SK-N-SH treated with all-trans-retinoic acid at 6 μM for 48 hours (cell line): ENCODE results near the gene RING1.

Experiments used
- ATAC-seq: fragments of 200-7000 bp; cut with Tn5 transposase; 3 replicates; pipeline ENCODE4 v1.9.1; 2020; ENCODE audit warnings: mild to moderate bottlenecking, moderate library complexity
- ARNTL ChIP-seq: fragments of 450-650 bp; formaldehyde crosslinking; IDR thresholded peaks from 2 replicates; pipeline ENCODE4 v1.5.0; 2020; ENCODE audit warnings: low read depth, mild to moderate bottlenecking, moderate library complexity, borderline replicate concordance
- BACH2 ChIP-seq: fragments of 250-450 bp; sonication (Bioruptor Pico); IDR thresholded peaks from 2 replicates; pipeline ENCODE4 v1.9.0; 2021; ENCODE audit warnings: mild to moderate bottlenecking, borderline replicate concordance
- CREB5 ChIP-seq: fragments of 250-450 bp; sonication (Bioruptor Pico); IDR thresholded peaks from 2 replicates; pipeline ENCODE4 v1.5.1; 2020; ENCODE audit warnings: low read depth, mild to moderate bottlenecking, moderate library complexity
- CSDC2 ChIP-seq: fragments of 250-450 bp; sonication (Bioruptor Pico); IDR thresholded peaks from 2 replicates; pipeline ENCODE4 v1.5.0; 2020; ENCODE audit warnings: mild to moderate bottlenecking, moderate library complexity
- ESRRG ChIP-seq: fragments of 250-450 bp; sonication (Bioruptor Pico); IDR thresholded peaks from 2 replicates; pipeline ENCODE4 v1.6.1; 2021; ENCODE audit warnings: mild to moderate bottlenecking
- GLIS3 ChIP-seq: fragments of 250-450 bp; sonication (Bioruptor Pico); IDR thresholded peaks from 2 replicates; pipeline ENCODE4 v1.5.0; 2020; ENCODE audit warnings: mild to moderate bottlenecking, moderate library complexity
- ISL1 ChIP-seq: fragments of 250-450 bp; sonication (Bioruptor Pico); IDR thresholded peaks from 2 replicates; pipeline ENCODE4 v2.1.2; 2022; ENCODE audit warnings: mild to moderate bottlenecking, moderate library complexity
- OSR1 ChIP-seq: fragments of 250-450 bp; sonication (Bioruptor Pico); IDR thresholded peaks from 2 replicates; pipeline ENCODE4 v1.8.0; 2022; ENCODE audit warnings: moderate library complexity, mild to moderate bottlenecking, inconsistent platforms
- PATZ1 ChIP-seq: fragments of 250-450 bp; sonication (Bioruptor Pico); IDR thresholded peaks from 2 replicates; pipeline ENCODE4 v1.8.0; 2020; ENCODE audit warnings: mild to moderate bottlenecking, moderate library complexity, borderline replicate concordance
- POU6F1 ChIP-seq: fragments of 250-450 bp; sonication (Bioruptor Pico); IDR thresholded peaks from 2 replicates; pipeline ENCODE4 v1.8.0; 2021; ENCODE audit warnings: low read depth, mild to moderate bottlenecking, moderate library complexity, borderline replicate concordance
- PPARA ChIP-seq: fragments of 250-450 bp; sonication (Bioruptor Pico); IDR thresholded peaks from 2 replicates; pipeline ENCODE4 v1.5.0; 2020; ENCODE audit warnings: mild to moderate bottlenecking, borderline replicate concordance
- RARB ChIP-seq: fragments of 250-450 bp; sonication (Bioruptor Pico); IDR thresholded peaks from 2 replicates; pipeline ENCODE4 v1.8.0; 2021; ENCODE audit warnings: mild to moderate bottlenecking, moderate library complexity
- SNAI2 ChIP-seq: fragments of 250-450 bp; sonication (Bioruptor Pico); IDR thresholded peaks from 2 replicates; pipeline ENCODE4 v1.5.0; 2020; ENCODE audit warnings: mild to moderate bottlenecking, moderate library complexity
- TCF4 ChIP-seq: fragments of 250-450 bp; sonication (Bioruptor Pico); IDR thresholded peaks from 2 replicates; pipeline ENCODE4 v1.8.0; 2021; ENCODE audit warnings: mild to moderate bottlenecking, moderate library complexity, borderline replicate concordance
- TOX ChIP-seq: fragments of 250-450 bp; sonication (Bioruptor Pico); IDR thresholded peaks from 2 replicates; pipeline ENCODE4 v1.8.0; 2021; ENCODE audit warnings: mild to moderate bottlenecking, moderate library complexity, borderline replicate concordance
- ZC3H10 ChIP-seq: fragments of 250-450 bp; sonication (Bioruptor Pico); IDR thresholded peaks from 2 replicates; pipeline ENCODE4 v1.5.1; 2021; ENCODE audit warnings: mild to moderate bottlenecking, moderate library complexity
- ZFP3 ChIP-seq: fragments of 250-450 bp; sonication (Bioruptor Pico); IDR thresholded peaks from 2 replicates; pipeline ENCODE4 v1.5.0; 2020; ENCODE audit warnings: mild to moderate bottlenecking, moderate library complexity
- ZNF565 ChIP-seq: fragments of 450-650 bp; formaldehyde crosslinking; conservative IDR thresholded peaks from 2 replicates; pipeline ENCODE4 v1.5.0; 2020; ENCODE audit warnings: low read depth, mild to moderate bottlenecking, moderate library complexity
- ZNF70 ChIP-seq: fragments of 450-650 bp; formaldehyde crosslinking; IDR thresholded peaks from 2 replicates; pipeline ENCODE4 v1.5.0; 2020; ENCODE audit warnings: mild to moderate bottlenecking, moderate library complexity
- ZNF8 ChIP-seq: fragments of 450-650 bp; formaldehyde crosslinking; IDR thresholded peaks from 2 replicates; pipeline ENCODE4 v1.5.0; 2020; ENCODE audit warnings: mild to moderate bottlenecking, moderate library complexity
- TF ChIP-seq, protein P1 (sequence below): fragments of 250-450 bp; sonication (Bioruptor Pico); IDR thresholded peaks from 2 replicates; pipeline ENCODE4 v1.5.1; 2021; ENCODE audit warnings: mild to moderate bottlenecking, moderate library complexity

The RING1 gene

DNA sequence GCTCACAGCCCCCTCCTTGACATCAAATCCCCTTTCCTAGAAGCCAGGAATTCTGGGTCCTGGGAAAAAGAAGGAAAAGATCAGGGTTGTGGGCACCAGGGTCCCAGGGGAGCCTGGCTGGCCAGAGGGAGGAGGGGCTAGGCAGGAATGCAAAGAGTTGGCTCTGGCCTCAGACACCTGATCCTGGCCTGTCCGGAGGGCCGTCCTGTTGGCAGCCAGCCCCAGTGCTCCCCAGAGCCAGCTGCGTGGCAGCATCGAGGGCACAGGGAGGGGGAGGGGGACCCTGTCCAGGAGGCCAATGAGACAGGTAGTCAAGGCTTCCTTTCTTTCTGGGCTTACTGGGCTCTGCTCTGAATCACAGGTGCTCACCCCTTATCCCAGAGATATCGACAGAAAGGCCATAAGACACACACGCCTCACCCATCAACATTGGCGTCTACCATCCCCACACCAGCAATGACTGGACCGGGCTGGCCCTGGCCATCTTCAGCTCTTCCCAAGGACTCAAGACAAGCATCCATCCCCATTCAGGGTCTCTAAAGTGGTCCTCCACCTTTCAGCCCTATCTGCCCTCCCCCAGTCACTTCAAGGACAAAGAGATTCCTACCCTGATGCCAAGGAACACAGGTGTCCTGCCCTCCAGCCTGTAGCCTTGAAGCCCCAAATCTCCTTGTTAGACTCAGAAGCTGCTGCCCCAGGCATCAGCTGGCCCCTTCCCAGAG lies 16.8 kb upstream of the RING1 start:
- no peak for TF ChIP-seq CREB5
- no peak for TF ChIP-seq ARNTL (CRISPR knock-in tag)
- TF ChIP-seq SNAI2 (CRISPR knock-in tag) = no peak
- TF ChIP-seq ZNF70 = no peak
- TF ChIP-seq PPARA = no peak
- TF ChIP-seq ISL1 (CRISPR knock-in tag) = no peak
- TF ChIP-seq, protein P1, sequence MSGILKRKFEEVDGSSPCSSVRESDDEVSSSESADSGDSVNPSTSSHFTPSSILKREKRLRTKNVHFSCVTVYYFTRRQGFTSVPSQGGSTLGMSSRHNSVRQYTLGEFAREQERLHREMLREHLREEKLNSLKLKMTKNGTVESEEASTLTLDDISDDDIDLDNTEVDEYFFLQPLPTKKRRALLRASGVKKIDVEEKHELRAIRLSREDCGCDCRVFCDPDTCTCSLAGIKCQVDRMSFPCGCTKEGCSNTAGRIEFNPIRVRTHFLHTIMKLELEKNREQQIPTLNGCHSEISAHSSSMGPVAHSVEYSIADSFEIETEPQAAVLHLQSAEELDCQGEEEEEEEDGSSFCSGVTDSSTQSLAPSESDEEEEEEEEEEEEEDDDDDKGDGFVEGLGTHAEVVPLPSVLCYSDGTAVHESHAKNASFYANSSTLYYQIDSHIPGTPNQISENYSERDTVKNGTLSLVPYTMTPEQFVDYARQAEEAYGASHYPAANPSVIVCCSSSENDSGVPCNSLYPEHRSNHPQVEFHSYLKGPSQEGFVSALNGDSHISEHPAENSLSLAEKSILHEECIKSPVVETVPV (CRISPR knock-in tag) = no peak
- TF ChIP-seq RARB (CRISPR knock-in tag) = no peak
- TF ChIP-seq ZC3H10 = no peak
- TF ChIP-seq POU6F1 = no peak
- TF ChIP-seq ESRRG (CRISPR knock-in tag) = no peak
- ATAC-seq = peak; percentile 50

GRCh38 chr6:33192105-33192646 lies 16.1 kb upstream of the RING1 start, which contains the start of gene COL11A2:
COL11A2 (minus strand) TSS chr6:33192467; CDS start chr6:33192240, 227 bp downstream.
- peak; percentile 27 for ATAC-seq
- no peak for TF ChIP-seq ISL1 (CRISPR knock-in tag)
- no peak for TF ChIP-seq CSDC2 (CRISPR knock-in tag)
- TF ChIP-seq GLIS3 (CRISPR knock-in tag) = no peak
- TF ChIP-seq ZC3H10 = no peak
- no peak for TF ChIP-seq TOX
- no peak for TF ChIP-seq TCF4
- no peak for TF ChIP-seq ZFP3 (CRISPR knock-in tag)
- no peak for TF ChIP-seq ESRRG (CRISPR knock-in tag)

GRCh38 chr6:33192671-33193602 lies 15.4 kb upstream of the RING1 start:
- TF ChIP-seq ZC3H10 (no peak), POU6F1 (no peak), SNAI2 (CRISPR knock-in tag) (no peak), TOX (no peak)
- TF ChIP-seq, protein P1 (CRISPR knock-in tag) = no peak
- ATAC-seq = no peak; the same call in 2 of the 3 replicates

DNA sequence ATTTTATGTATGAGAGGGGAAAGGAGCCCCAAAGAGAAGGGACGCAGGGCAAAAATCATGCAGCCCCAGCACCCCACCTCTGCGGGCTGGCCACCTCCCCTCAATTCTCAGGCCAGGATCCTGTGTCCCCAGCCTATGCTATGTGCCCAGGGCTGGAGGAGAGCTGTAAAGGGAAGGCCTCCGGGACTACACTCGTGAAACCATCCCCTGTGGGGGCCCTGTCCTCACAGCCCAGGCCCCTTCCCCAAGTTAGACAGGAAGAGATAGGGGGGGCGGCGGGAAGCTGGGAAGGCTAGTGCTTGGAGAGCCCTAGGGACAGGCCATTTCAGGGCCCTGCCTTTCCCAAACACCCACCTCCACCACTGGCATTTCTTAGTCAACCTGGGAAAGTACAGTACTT lies 14.7 kb upstream of the RING1 start:
- no peak for ATAC-seq
- no peak for TF ChIP-seq ISL1 (CRISPR knock-in tag)
- TF ChIP-seq RARB (CRISPR knock-in tag) = no peak
- no peak for TF ChIP-seq OSR1
- no peak for TF ChIP-seq BACH2 (CRISPR knock-in tag)
- no peak for TF ChIP-seq CREB5
- no peak for TF ChIP-seq SNAI2 (CRISPR knock-in tag)
- TF ChIP-seq ZNF565 (CRISPR knock-in tag) = no peak
- no peak for TF ChIP-seq PPARA
- TF ChIP-seq ZNF8 (CRISPR knock-in tag) = no peak
- no peak for TF ChIP-seq PATZ1 (CRISPR knock-in tag)
